Measurements from ENCODE around the gene SEPTIN1.

- TF ChIP-seq CTCF (conservative IDR thresholded peaks at IDR 0.05; ENCODE audit: low read length), result peak; percentile 76
- TF ChIP-seq EZH2phosphoT487 (IDR thresholded peaks at IDR 0.05; ENCODE audit: borderline replicate concordance), result no peak
Measured at GRCh38 chr16:30429678-30430427, 47.5 kb upstream of the SEPTIN1 start, which contains the start of gene DCTPP1.
